Frontal cortex (tissue), 4 donors: ENCODE measurements around the gene WSCD1. TPM values are rescaled to one million over a fixed set of nuclear protein-coding genes. Genes with fewer than 3 reads are reported as not detected.

Experiments used
- DNase-seq, 2 donors: peaks; one replicate each; pipeline ENCODE4 v3.0.0; 2012; ENCODE audit warnings: low spot score in 2 of 2
- FAIRE-seq: peaks from 2 replicates; lab custom pipeline; 2012; peaks lifted over from hg19 to GRCh38; lab: Jason Lieb, UNC
- total RNA-seq: library from RNA; depleted of rRNA; stranded (reverse); fragments of >200 nt; gene quantifications from one replicate; pipeline ENCODE4 v1.2.3, GENCODE V29; 2014
- donor health status: control.
- donor health status: control.
- donor health status: control.

Gene WSCD1
- total RNA-seq, 1 donor from 2014 or later: 22.0 TPM

- no peak for FAIRE-seq
- DNase-seq: no peak
These were observed 12.2 kb downstream of the WSCD1 start for GRCh38 chr17:6082335-6082734.

- DNase-seq (peak; percentile 65 to 81), FAIRE-seq (no peak)
These were observed 14.4 kb downstream of the WSCD1 start for GRCh38 chr17:6084311-6085161.

- DNase-seq (no peak), FAIRE-seq (no peak)
These were observed 15.6 kb downstream of the WSCD1 start for GRCh38 chr17:6085812-6086211.

- no peak for DNase-seq
- FAIRE-seq: no peak
These were observed 16.6 kb downstream of the WSCD1 start for GRCh38 chr17:6086603-6087400.

GRCh38 chr17:6088141-6088540, 18.0 kb downstream of the WSCD1 start:
- DNase-seq (no peak), FAIRE-seq (no peak)

- FAIRE-seq (no peak), DNase-seq (no peak)
These were observed 20.1 kb downstream of the WSCD1 start for GRCh38 chr17:6090253-6090652.

- DNase-seq (no peak), FAIRE-seq (no peak)
These were observed 22.2 kb downstream of the WSCD1 start for GRCh38 chr17:6092182-6092902.

- FAIRE-seq: no peak
- DNase-seq: no peak
These were observed 22.8 kb downstream of the WSCD1 start for GRCh38 chr17:6092903-6093468.

GRCh38 chr17:6094453-6094852, 24.3 kb downstream of the WSCD1 start:
- FAIRE-seq: no peak
- DNase-seq: no peak

- DNase-seq: no peak
- no peak for FAIRE-seq
These were observed 24.7 kb downstream of the WSCD1 start for GRCh38 chr17:6094926-6095325.

GRCh38 chr17:6095501-6095900, 25.3 kb downstream of the WSCD1 start:
- no peak for FAIRE-seq
- no peak for DNase-seq

- no peak for FAIRE-seq
- no peak for DNase-seq
These were observed 26.2 kb downstream of the WSCD1 start for GRCh38 chr17:6096201-6097004.

GRCh38 chr17:6097005-6097279, 26.8 kb downstream of the WSCD1 start:
- DNase-seq (no peak), FAIRE-seq (no peak)

GRCh38 chr17:6098050-6098822, 28.1 kb downstream of the WSCD1 start:
- no peak for FAIRE-seq
- peak in 1 of 2 donors; percentile 35 for DNase-seq

- DNase-seq: no peak
- no peak for FAIRE-seq
These were observed 28.6 kb downstream of the WSCD1 start for GRCh38 chr17:6098823-6099180.

GRCh38 chr17:6099492-6099891, 29.3 kb downstream of the WSCD1 start:
- DNase-seq (no peak), FAIRE-seq (no peak)

GRCh38 chr17:6100146-6100545, 30.0 kb downstream of the WSCD1 start:
- no peak for FAIRE-seq
- DNase-seq: no peak

- FAIRE-seq (no peak), DNase-seq (no peak)
These were observed 30.8 kb downstream of the WSCD1 start for GRCh38 chr17:6100891-6101500.

- FAIRE-seq: no peak
- no peak for DNase-seq
These were observed 31.5 kb downstream of the WSCD1 start for GRCh38 chr17:6101706-6102105.
